Measurements from ENCODE around the gene GIT1. TPM values are rescaled to one million over a fixed set of nuclear protein-coding genes. Genes with fewer than 3 reads are reported as not detected.
"Not testable (repeated sequence)": the region's sequence is repeated elsewhere in the genome, so short reads cannot be mapped to it uniquely, and the experiment has no call there.

The GIT1 gene
- total RNA-seq, 2 donors from 2014 or later: 24.1 to 35.3 TPM

GRCh38 chr17:29563816-29564215 is 25.6 kb downstream of the GIT1 start:
- Histone ChIP-seq H3K27ac (no peak overlapping the region), H3K27me3 (replicated peaks; ENCODE audit: insufficient read depth) (no peaks in the 10 kb centered on the region), H3K4me1 (ENCODE audit: control insufficient read depth in 1 of 2, low read depth in 2 of 2) (peaks cover 0 to 12% of the 10 kb centered on the region in 2 donors), H3K36me3 (no peaks in the 10 kb centered on the region), H3K9me3 (no peaks in the 10 kb centered on the region), H3K4me3 (no peak overlapping the region)
- DNase-seq (ENCODE audit: low spot score) (no peak), ATAC-seq (ENCODE audit: insufficient number of reproducible peaks, low FRiP score, low read depth) (no peak)
- no peak for TF ChIP-seq CTCF (IDR thresholded peaks at IDR 0.05)

GRCh38 chr17:29562615-29563014 is 26.8 kb downstream of the GIT1 start:
- H3K4me3 ChIP-seq: no peak overlapping the region
- no peak for DNase-seq (ENCODE audit: low spot score)
- peaks cover 0 to 12% of the 10 kb centered on the region in 2 donors for H3K4me1 ChIP-seq (ENCODE audit: control insufficient read depth in 1 of 2, low read depth in 2 of 2)
- H3K36me3 ChIP-seq: no peaks in the 10 kb centered on the region
- no peaks in the 10 kb centered on the region for H3K9me3 ChIP-seq
- no peak for TF ChIP-seq CTCF (IDR thresholded peaks at IDR 0.05)
- H3K27ac ChIP-seq: no peak overlapping the region
- ATAC-seq (ENCODE audit: insufficient number of reproducible peaks, low FRiP score, low read depth): no peak
- H3K27me3 ChIP-seq (replicated peaks; ENCODE audit: insufficient read depth): no peaks in the 10 kb centered on the region

GRCh38 chr17:29561554-29562517 is 27.6 kb downstream of the GIT1 start:
- no peak for ATAC-seq (ENCODE audit: insufficient number of reproducible peaks, low FRiP score, low read depth)

GRCh38 chr17:29560316-29560715 is 29.1 kb downstream of the GIT1 start:
- DNase-seq (ENCODE audit: low spot score) (no peak), ATAC-seq (ENCODE audit: insufficient number of reproducible peaks, low FRiP score, low read depth) (no peak)
- Histone ChIP-seq H3K27ac (no peak overlapping the region), H3K27me3 (replicated peaks; ENCODE audit: insufficient read depth) (no peaks in the 10 kb centered on the region), H3K4me1 (ENCODE audit: control insufficient read depth in 1 of 2, low read depth in 2 of 2) (no peaks in the 10 kb centered on the region), H3K36me3 (no peaks in the 10 kb centered on the region), H3K4me3 (no peak overlapping the region), H3K9me3 (no peaks in the 10 kb centered on the region)
- no peak for TF ChIP-seq CTCF (IDR thresholded peaks at IDR 0.05)

More at GRCh38 chr17:29561554-29562517, 27.6 kb downstream of the GIT1 start:
- Histone ChIP-seq H3K27ac (peak overlapping the region in 1 of 2 donors; percentile 30), H3K4me1 (ENCODE audit: control insufficient read depth in 1 of 2, low read depth in 2 of 2) (peaks cover 0 to 12% of the 10 kb centered on the region in 2 donors), H3K4me3 (no peak overlapping the region), H3K36me3 (no peaks in the 10 kb centered on the region), H3K9me3 (no peaks in the 10 kb centered on the region), H3K27me3 (replicated peaks; ENCODE audit: insufficient read depth) (no peaks in the 10 kb centered on the region)
- TF ChIP-seq CTCF (IDR thresholded peaks at IDR 0.05): no peak
- no peak for DNase-seq (ENCODE audit: low spot score)

- ATAC-seq (ENCODE audit: insufficient number of reproducible peaks, low FRiP score, low read depth) (no peak), DNase-seq (ENCODE audit: low spot score) (no peak)
- no peak for TF ChIP-seq CTCF (IDR thresholded peaks at IDR 0.05)
- Histone ChIP-seq H3K27ac (no peak overlapping the region), H3K4me1 (ENCODE audit: control insufficient read depth in 1 of 2, low read depth in 2 of 2) (no peaks in the 10 kb centered on the region), H3K27me3 (replicated peaks; ENCODE audit: insufficient read depth) (no peaks in the 10 kb centered on the region), H3K4me3 (no peak overlapping the region), H3K36me3 (no peaks in the 10 kb centered on the region), H3K9me3 (no peaks in the 10 kb centered on the region)
Measured at GRCh38 chr17:29559640-29560039, 29.8 kb downstream of the GIT1 start.

GRCh38 chr17:29558139-29558538 is 31.3 kb downstream of the GIT1 start:
- H3K27ac ChIP-seq; H3K27me3 ChIP-seq (replicated peaks; ENCODE audit: insufficient read depth); ATAC-seq (ENCODE audit: insufficient number of reproducible peaks, low FRiP score, low read depth); H3K4me3 ChIP-seq; H3K4me1 ChIP-seq (ENCODE audit: control insufficient read depth in 1 of 2, low read depth in 2 of 2); DNase-seq (ENCODE audit: low spot score); H3K36me3 ChIP-seq; H3K9me3 ChIP-seq: not testable (repeated sequence)
